ENCODE data around the gene BIN2. TPM values are rescaled to one million over a fixed set of nuclear protein-coding genes. Genes with fewer than 3 reads are reported as not detected.

BIN2 gene
- total and polyA plus RNA-seq, 9 of the 15 experiments (the other 6 are each of a cell fraction or from before 2014, with no cell fraction given), result 0.04 to 0.39 (median 0.25) TPM; not detected in 1

- TF ChIP-seq MAZ (CRISPR knock-in tag; conservative IDR thresholded peaks at IDR 0.05 in 1 of 2, IDR thresholded peaks at IDR 0.05 in 1 of 2), result 0 out of 4 replicates have a peak, but pooled peaks of 1 of the 2 experiments have one; percentile 5
- no peak for TF ChIP-seq ETV6 (IDR thresholded peaks at IDR 0.05; ENCODE audit: borderline replicate concordance in 1 of 2, low read depth in 2 of 2, low read length in 1 of 2)
- TF ChIP-seq ETV6 (CRISPR knock-in tag; IDR thresholded peaks at IDR 0.05; ENCODE audit: borderline replicate concordance), result no peak
- peak; percentile 67 for TF ChIP-seq NCOA1 (IDR thresholded peaks at IDR 0.05; ENCODE audit: low read depth)
- TF ChIP-seq ZNF507 (tag; conservative IDR thresholded peaks at IDR 0.05), result no peak
- no peak for TF ChIP-seq CBFB (CRISPR knock-in tag; IDR thresholded peaks at IDR 0.05)
- TF ChIP-seq SUPT5H (IDR thresholded peaks at IDR 0.05), result peak; percentile 66
- TF ChIP-seq CTCFL (IDR thresholded peaks at IDR 0.05; ENCODE audit: borderline replicate concordance, insufficient read depth, low read depth, low read length, poor library complexity, severe bottlenecking), result no peak
- peak; percentile 78; the same call in 1 of the 2 replicates for TF ChIP-seq NFATC3 (IDR thresholded peaks at IDR 0.05)
- TF ChIP-seq GATA2 (CRISPR knock-in tag; IDR thresholded peaks at IDR 0.05), result no peak
- TF ChIP-seq TAF1 (IDR thresholded peaks at IDR 0.05; ENCODE audit: control insufficient read depth, extremely low read depth, insufficient read depth, low read length, severe bottlenecking), result peak; percentile 39
- no peak for TF ChIP-seq TARDBP (IDR thresholded peaks at IDR 0.05)
- no peak for TF ChIP-seq COPS2 (conservative IDR thresholded peaks at IDR 0.05)
- TF ChIP-seq HES1 (IDR thresholded peaks at IDR 0.05; ENCODE audit: low read depth), result no peak
- TF ChIP-seq FOXP4 (CRISPR knock-in tag; IDR thresholded peaks at IDR 0.05; ENCODE audit: borderline replicate concordance), result no peak
- 0 out of 2 replicates have a peak, but pooled peaks have one; percentile 13 for TF ChIP-seq GATAD2B (IDR thresholded peaks at IDR 0.05; ENCODE audit: borderline replicate concordance)
- TF ChIP-seq CBFA2T2 (conservative IDR thresholded peaks at IDR 0.05), result no peak
- peak; percentile 78 for TF ChIP-seq SMARCC2 (IDR thresholded peaks at IDR 0.05; ENCODE audit: low read depth)
- peak; percentile 43 for TF ChIP-seq RBBP5 (IDR thresholded peaks at IDR 0.05; ENCODE audit: borderline replicate concordance, insufficient read depth, low read length, poor library complexity, severe bottlenecking)
- TF ChIP-seq GTF2A2 (tag; IDR thresholded peaks at IDR 0.05), result no peak
- TF ChIP-seq PHF20 (IDR thresholded peaks at IDR 0.05; ENCODE audit: partially characterized antibody), result no peak
- TF ChIP-seq PHF8 (IDR thresholded peaks at IDR 0.05; ENCODE audit: borderline replicate concordance, low read length), result no peak
- TF ChIP-seq ZNF224 (CRISPR knock-in tag; IDR thresholded peaks at IDR 0.05), result no peak
- peak; percentile 77; the same call in 1 of the 2 replicates for TF ChIP-seq MECOM (CRISPR knock-in tag; IDR thresholded peaks at IDR 0.05)
- TF ChIP-seq RBM15 (IDR thresholded peaks at IDR 0.05; ENCODE audit: insufficient read depth, low read length), result no peak
Observed at GRCh38 chr12:51326698-51327439, 2.9 kb upstream of the BIN2 start (continued).

Data from K562 (cell line).